Stimulated activated CD4-positive, alpha-beta T cell treated with anti-CD3 and anti-CD28 coated beads, Interleukin-4, amount 100 ng/mL, for 24 hours (primary cell): ENCODE results near the gene UPK1A.

ENCODE experiments used
- DNase-seq: peaks from one replicate; pipeline ENCODE4 v3.0.0-alpha.2; 2020

The UPK1A gene

GRCh38 chr19:35693835-35694599, 27.7 kb downstream of the UPK1A start:
- peak; percentile 93 for DNase-seq

GRCh38 chr19:35695895-35696422, 29.6 kb downstream of the UPK1A start:
- DNase-seq, result no peak

- DNase-seq, result no peak
These were observed 30.5 kb downstream of the UPK1A start for GRCh38 chr19:35696835-35697234.

- peak; percentile 96 for DNase-seq
These were observed 36.1 kb downstream of the UPK1A start for GRCh38 chr19:35702223-35703012.

GRCh38 chr19:35703343-35703742, 37.0 kb downstream of the UPK1A start:
- DNase-seq, result no peak

- DNase-seq, result no peak
These were observed 37.9 kb downstream of the UPK1A start, which contains the start of gene ZBTB32 for GRCh38 chr19:35704218-35704617. Gene ZBTB32, plus strand, starts transcription at chr19:35704558. Its CDS starts 10,069 bp downstream, at chr19:35714627.

- no peak for DNase-seq
These were observed 42.1 kb downstream of the UPK1A start for GRCh38 chr19:35708391-35708790.

GRCh38 chr19:35710784-35711723, 44.7 kb downstream of the UPK1A start:
- peak; percentile 70 for DNase-seq

- DNase-seq, result peak; percentile 68
These were observed 46.5 kb downstream of the UPK1A start for GRCh38 chr19:35712567-35713505.

GRCh38 chr19:35713506-35713850, 47.2 kb downstream of the UPK1A start:
- no peak for DNase-seq

- DNase-seq, result no peak
These were observed 47.7 kb downstream of the UPK1A start for GRCh38 chr19:35713904-35714495.

- no peak for DNase-seq
These were observed 48.5 kb downstream of the UPK1A start for GRCh38 chr19:35714601-35715354.

- DNase-seq, result no peak
These were observed 49.1 kb downstream of the UPK1A start for GRCh38 chr19:35715355-35715809.

GRCh38 chr19:35715981-35716800, 49.9 kb downstream of the UPK1A start:
- peak; percentile 25 for DNase-seq

GRCh38 chr19:35716801-35717664, 50.7 kb downstream of the UPK1A start:
- peak; percentile 97 for DNase-seq

- DNase-seq, result no peak
These were observed 51.5 kb downstream of the UPK1A start, which contains the start of gene KMT2B for GRCh38 chr19:35717665-35718344. Gene KMT2B, plus strand, starts transcription at chr19:35718003. Its CDS starts 16 bp downstream, at chr19:35718019.

GRCh38 chr19:35718345-35719041, 52.2 kb downstream of the UPK1A start:
- peak; percentile 60 for DNase-seq
